ENCODE data around the gene JARID2. TPM values are rescaled to one million over a fixed set of nuclear protein-coding genes. Genes with fewer than 3 reads are reported as not detected.
A peak's percentile ranks its signal among the peaks of the same experiment; 100 is the strongest.

JARID2 gene
- total and polyA plus RNA-seq, 3 donors from 2014 or later, result 36.1 to 60.8 (median 53.7) TPM

GRCh38 chr6:15244620-15245360 lies 1.1 kb upstream of the JARID2 start:
- Histone ChIP-seq H3K36me3 (ENCODE audit: low read depth, missing control alignments) (no peaks in the 10 kb centered on the region), H3K9me3 (no peaks in the 10 kb centered on the region), H3K27me3 (no peaks in the 10 kb centered on the region), H3K27ac (peak overlapping the region; percentile 93 to 96), H3K4me1 (no peaks in the 10 kb centered on the region), H3K4me3 (peak overlapping the region; percentile 82 to 95)
- TF ChIP-seq, protein P1, sequence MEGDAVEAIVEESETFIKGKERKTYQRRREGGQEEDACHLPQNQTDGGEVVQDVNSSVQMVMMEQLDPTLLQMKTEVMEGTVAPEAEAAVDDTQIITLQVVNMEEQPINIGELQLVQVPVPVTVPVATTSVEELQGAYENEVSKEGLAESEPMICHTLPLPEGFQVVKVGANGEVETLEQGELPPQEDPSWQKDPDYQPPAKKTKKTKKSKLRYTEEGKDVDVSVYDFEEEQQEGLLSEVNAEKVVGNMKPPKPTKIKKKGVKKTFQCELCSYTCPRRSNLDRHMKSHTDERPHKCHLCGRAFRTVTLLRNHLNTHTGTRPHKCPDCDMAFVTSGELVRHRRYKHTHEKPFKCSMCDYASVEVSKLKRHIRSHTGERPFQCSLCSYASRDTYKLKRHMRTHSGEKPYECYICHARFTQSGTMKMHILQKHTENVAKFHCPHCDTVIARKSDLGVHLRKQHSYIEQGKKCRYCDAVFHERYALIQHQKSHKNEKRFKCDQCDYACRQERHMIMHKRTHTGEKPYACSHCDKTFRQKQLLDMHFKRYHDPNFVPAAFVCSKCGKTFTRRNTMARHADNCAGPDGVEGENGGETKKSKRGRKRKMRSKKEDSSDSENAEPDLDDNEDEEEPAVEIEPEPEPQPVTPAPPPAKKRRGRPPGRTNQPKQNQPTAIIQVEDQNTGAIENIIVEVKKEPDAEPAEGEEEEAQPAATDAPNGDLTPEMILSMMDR (IDR thresholded peaks at IDR 0.05), result no peak
- TF ChIP-seq POLR2A (IDR thresholded peaks at IDR 0.05), result no peak
- DNase-seq, result peak; percentile 91
- 1% methylated on average over 15 to 72 of the region's 92 CpGs for WGBS, 2 donors
- intact Hi-C loops (cut with DNase I; ENCODE audit: low total_unique reads), result loop anchor here (5.0 kb wide), 1 partner anchor 198 kb away; no protein-coding TSS in a partner anchor

GRCh38 chr6:15246217-15246665 lies 372 bp downstream of the JARID2 start:
- peak overlapping the region; percentile 93 to 96 for H3K27ac ChIP-seq
- no peaks in the 10 kb centered on the region for H3K9me3 ChIP-seq
- H3K36me3 ChIP-seq (ENCODE audit: low read depth, missing control alignments), result no peaks in the 10 kb centered on the region
- H3K4me1 ChIP-seq, result no peaks in the 10 kb centered on the region
- intact Hi-C loops (cut with DNase I; ENCODE audit: low total_unique reads), result loop anchor here (5.0 kb wide), 1 partner anchor 196 kb away; no protein-coding TSS in a partner anchor
- H3K27me3 ChIP-seq, result no peaks in the 10 kb centered on the region
- 0% methylated on average over 10 of the region's 10 CpGs for WGBS, 2 donors
- TF ChIP-seq, protein P1 (IDR thresholded peaks at IDR 0.05), result no peak
- TF ChIP-seq POLR2A (IDR thresholded peaks at IDR 0.05), result no peak
- DNase-seq, result no peak
- H3K4me3 ChIP-seq, result peak overlapping the region; percentile 82 to 95

GRCh38 chr6:15246666-15247499 lies 1.0 kb downstream of the JARID2 start:
- Histone ChIP-seq H3K36me3 (ENCODE audit: low read depth, missing control alignments) (no peaks in the 10 kb centered on the region), H3K27me3 (no peaks in the 10 kb centered on the region), H3K27ac (peak overlapping the region; percentile 93 to 96), H3K9me3 (no peaks in the 10 kb centered on the region), H3K4me3 (peak overlapping the region; percentile 82 to 95), H3K4me1 (no peaks in the 10 kb centered on the region)
- intact Hi-C loops (cut with DNase I; ENCODE audit: low total_unique reads), result loop anchor here (5.0 kb wide), 1 partner anchor 195 kb away; no protein-coding TSS in a partner anchor
- DNase-seq, result no peak
- WGBS, 2 donors, result 0 to 1% methylated on average over 18 of the region's 18 CpGs
- TF ChIP-seq, protein P1 (IDR thresholded peaks at IDR 0.05), result no peak
- no peak for TF ChIP-seq POLR2A (IDR thresholded peaks at IDR 0.05)

DNA sequence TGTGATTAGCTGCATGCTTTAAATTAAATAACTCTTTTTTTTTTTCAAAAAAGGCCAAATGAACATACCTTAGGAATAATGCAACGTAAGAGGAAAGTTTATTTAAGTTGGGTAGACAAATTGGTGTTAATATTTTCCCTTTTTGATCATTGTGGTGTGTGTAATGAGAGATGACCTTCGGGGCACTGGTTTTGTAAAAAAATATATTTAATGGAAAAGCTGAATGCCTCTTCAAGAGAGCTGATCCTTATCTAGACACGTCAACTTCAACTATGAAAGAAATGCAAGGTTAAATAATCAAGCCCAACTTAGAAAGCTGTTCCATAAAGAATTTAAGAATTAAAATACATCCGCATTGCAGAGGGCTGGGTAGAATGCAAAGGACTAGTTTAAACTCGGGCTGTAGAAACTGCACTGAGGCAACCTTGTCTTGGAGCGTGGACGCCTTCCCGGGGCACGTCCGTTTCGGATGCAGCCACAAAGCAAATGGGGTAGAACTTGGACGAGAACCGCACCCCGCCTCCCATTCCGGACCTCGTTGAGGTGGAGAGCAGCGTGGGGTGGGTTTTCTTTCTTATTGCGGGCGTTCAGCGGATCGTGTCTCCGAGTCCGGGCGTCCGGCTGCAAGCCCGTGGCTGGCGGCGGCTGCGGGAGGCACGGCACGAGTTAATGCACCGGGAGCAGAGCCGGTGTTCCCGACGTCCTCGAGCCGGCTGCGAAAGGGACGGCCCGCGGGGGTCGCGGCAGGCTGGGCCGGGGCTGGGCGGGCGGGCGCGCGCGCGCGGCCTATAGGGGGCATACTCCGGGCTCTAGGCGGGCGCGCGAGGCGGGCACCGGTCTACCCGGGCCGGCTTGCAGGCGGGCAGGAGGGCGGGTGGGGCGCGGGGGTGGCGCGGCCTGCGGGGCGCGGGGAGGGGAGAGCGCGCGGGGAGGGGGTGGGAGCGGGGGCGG lies 1.9 kb downstream of the JARID2 start:
- H3K27ac ChIP-seq, result peak overlapping the region; percentile 76 to 92
- DNase-seq, result peak; percentile 58
- intact Hi-C loops (cut with DNase I; ENCODE audit: low total_unique reads), result loop anchor here (5.0 kb wide), 1 partner anchor 195 kb away; no protein-coding TSS in a partner anchor
- H3K27me3 ChIP-seq, result no peaks in the 10 kb centered on the region
- H3K36me3 ChIP-seq (ENCODE audit: low read depth, missing control alignments), result no peaks in the 10 kb centered on the region
- WGBS, 2 donors, result 0% methylated on average over 14 to 31 of the region's 75 CpGs
- H3K9me3 ChIP-seq, result no peaks in the 10 kb centered on the region
- H3K4me1 ChIP-seq, result no peaks in the 10 kb centered on the region
- H3K4me3 ChIP-seq, result peak overlapping the region; percentile 82 to 95
- TF ChIP-seq, protein P1 (IDR thresholded peaks at IDR 0.05), result no peak
- TF ChIP-seq POLR2A (IDR thresholded peaks at IDR 0.05), result no peak

All from testis (tissue), 3 donors.